GM12878 (cell line): ENCODE results near the gene NOL8. TPM values are rescaled to one million over a fixed set of nuclear protein-coding genes. Genes with fewer than 3 reads are reported as not detected.

ENCODE experiments used
- ATAC-seq: fragments of 200-7000 bp; cut with Tn5 transposase; 3 replicates; pipeline ENCODE4 v1.9.1; 2020; ENCODE audit warnings: mild to moderate bottlenecking, moderate library complexity
- BruUV-seq: library from RNA; stranded (reverse); fragments of 400-500 nt; replicated peaks from 2 replicates; lab custom pipeline; 2021; lab: Mats Ljungman, UMichigan
- CTCF ChIA-PET: fragments of 300-600 bp; sonication (Branson Sonifier 250); formaldehyde crosslinking; extraction: SDS; loops from one replicate; lab custom pipeline; 2021; ENCODE audit warnings: inconsistent platforms; lab: Yijun Ruan, JAX
- POLR2A ChIA-PET: fragments of 350-600 bp; formaldehyde crosslinking; extraction: SDS; loops from one replicate; lab custom pipeline; 2021; ENCODE audit warnings: inconsistent platforms; lab: Charles Lee
- RAD21 ChIA-PET: fragments of 300-600 bp; sonication (Branson Sonifier 250); formaldehyde crosslinking; loops from one replicate; lab custom pipeline; 2023; ENCODE audit warnings: antibody characterized with exemption; ENCODE audit not compliant: unreplicated experiment; lab: Charles Lee
- SMC1A ChIA-PET: fragments of 300-600 bp; sonication (Branson Sonifier 250); formaldehyde crosslinking; loops from one replicate; lab custom pipeline; 2023; ENCODE audit not compliant: unreplicated experiment, uncharacterized antibody; lab: Charles Lee
- DNase-seq: peaks from one replicate; pipeline ENCODE4 v3.0.0-alpha.2; 2011; ENCODE audit warnings: low read depth, low spot score
- FAIRE-seq: peaks from 3 replicates; lab custom pipeline; 2011; peaks lifted over from hg19 to GRCh38; lab: Jason Lieb, UNC
- H2AFZ ChIP-seq: 2 replicates; pipeline ENCODE4 v1.6.0; 2011; ENCODE audit warnings: low read depth, low read length, control low read depth; ENCODE audit not compliant: control insufficient read depth
- H3K27ac ChIP-seq: 2 replicates; pipeline ENCODE4 v1.5.1; 2011; ENCODE audit warnings: control low read depth; ENCODE audit not compliant: control insufficient read depth, insufficient read depth
- H3K27me3 ChIP-seq, 2 experiments: replicated peaks in 1 of 2; 2 replicates each; pipeline versions ENCODE4 v1.6.0 to v1.6.1; 2011; ENCODE audit warnings: low read length in 1 of 2; ENCODE audit not compliant: control insufficient read depth in 2 of 2, insufficient read depth in 2 of 2
- H3K36me3 ChIP-seq, 2 experiments: 2 replicates each; pipeline ENCODE4 v1.5.1; 2011; ENCODE audit warnings: low read length in 1 of 2; ENCODE audit not compliant: control insufficient read depth in 2 of 2, insufficient read depth in 2 of 2
- H3K4me1 ChIP-seq: 2 replicates; pipeline ENCODE4 v1.6.1; 2011; ENCODE audit warnings: mild to moderate bottlenecking, low read length, moderate library complexity, mixed read lengths; ENCODE audit not compliant: control insufficient read depth, insufficient read depth
- H3K4me2 ChIP-seq: 2 replicates; pipeline ENCODE4 v1.6.0; 2011; ENCODE audit warnings: control low read depth; ENCODE audit not compliant: control insufficient read depth, insufficient read depth
- H3K4me3 ChIP-seq: fragments of 200-600 bp; sonication (generic); 2 replicates; pipeline ENCODE4 v1.5.1; 2016
- H3K79me2 ChIP-seq: 2 replicates; pipeline ENCODE4 v1.6.0; 2011; ENCODE audit warnings: low read length; ENCODE audit not compliant: control insufficient read depth, insufficient read depth
- H3K9ac ChIP-seq: 2 replicates; pipeline ENCODE4 v1.8.0; 2011; ENCODE audit warnings: low read length, control low read depth, mixed read lengths; ENCODE audit not compliant: control insufficient read depth, insufficient read depth
- H3K9me3 ChIP-seq: replicated peaks from 3 replicates; pipeline ENCODE4 v1.5.1; 2011; ENCODE audit warnings: mild to moderate bottlenecking, low read length; ENCODE audit not compliant: control insufficient read depth, insufficient read depth
- H4K20me1 ChIP-seq: 2 replicates; pipeline ENCODE4 v1.6.0; 2011; ENCODE audit not compliant: control insufficient read depth, insufficient read depth
- BCLAF1 ChIP-seq: fragments of 450-650 bp; IDR thresholded peaks from 2 replicates; pipeline ENCODE4 v1.6.1; 2017; ENCODE audit warnings: antibody characterized with exemption, mild to moderate bottlenecking, moderate library complexity
- NFYB ChIP-seq: IDR thresholded peaks from 2 replicates; pipeline ENCODE4 v1.6.1; 2011; ENCODE audit warnings: low read depth, mild to moderate bottlenecking, low read length, improper control_type of control experiment, moderate library complexity; ENCODE audit not compliant: insufficient read depth
- POLR2AphosphoS2 ChIP-seq: IDR thresholded peaks from 2 replicates; pipeline ENCODE4 v1.6.1; 2011; ENCODE audit warnings: low read depth, mild to moderate bottlenecking, low read length, improper control_type of control experiment, moderate library complexity
- WGBS: methylation state at CpG from one replicate; pipeline ENCODE4 v1.1.6; 2016; ENCODE audit warnings: low lambda C conversion rate; ENCODE audit not compliant: insufficient replicate concordance, insufficient coverage; ENCODE audit errors: missing lambda C conversion rate; 5-methylcytosine and 5-hydroxymethylcytosine counted together
- in situ Hi-C: fragments of 300-500 bp; cut with MboI; formaldehyde crosslinking; loops from 9 replicates; pipeline ENCODE4 v1.14.3; 2018; ENCODE audit warnings: mixed read lengths
- intact Hi-C: fragments of 100-400 bp; cut with micrococcal nuclease; formaldehyde crosslinking; loops from one replicate; pipeline ENCODE4 v1.14.2; 2022; ENCODE audit not compliant: unreplicated experiment
- polyA plus RNA-seq, 11 experiments: library from polyadenylated mRNA; depleted of rRNA in 4 of 11; unstranded in 6 of 11; stranded (reverse) in 5 of 11; fragments of >200 nt; fragmentation: Nextera tagmentation in 4 of 11; fragmentation: Illumina TruSeq in 1 of 11; extraction: Ambion mirVana in 4 of 11; extraction: Trizol in 1 of 11; gene quantifications; 1 replicate in 1 of 11; 2 replicates in 10 of 11; pipeline versions ENCODE4 v1.2.1 to v1.2.3, GENCODE V29; 2011 to 2016; ENCODE audit warnings: inconsistent platforms in 2 of 11, missing spikeins in 2 of 11, low read depth in 1 of 11
- total RNA-seq, 4 experiments: library from RNA; depleted of rRNA in 3 of 4; stranded (reverse); fragments of >200 nt in 3 of 4; fragmentation: Illumina TruSeq in 1 of 4; extraction: Trizol in 1 of 4; gene quantifications; 2 replicates each; pipeline versions ENCODE4 v1.2.1 to v1.2.3, GENCODE V29; 2013 to 2021

Gene NOL8
- total and polyA plus RNA-seq, 10 of the 15 experiments (the other 5 are each of a cell fraction or from before 2014, with no cell fraction given), result 33.6 to 58.6 (median 49.2) TPM

- TF ChIP-seq NFYB, result no peak
- no peak for TF ChIP-seq POLR2AphosphoS2
- TF ChIP-seq, all 136 proteins: peak for 0
Observed at GRCh38 chr9:92265154-92265553, 60.0 kb downstream of the NOL8 start (continued).

GRCh38 chr9:92263131-92263530 is 62.0 kb downstream of the NOL8 start:
- Histone ChIP-seq H3K27me3 (no peaks in the 10 kb centered on the region), H3K4me3 (no peak overlapping the region), H3K4me2 (no peak overlapping the region), H4K20me1 (no peaks in the 10 kb centered on the region), H2AFZ (no peak overlapping the region), H3K4me1 (no peaks in the 10 kb centered on the region), H3K9ac (no peak overlapping the region), H3K27ac (no peak overlapping the region), H3K79me2 (no peaks in the 10 kb centered on the region), H3K9me3 (no peaks in the 10 kb centered on the region), H3K36me3 (peaks cover 30 to 43% of the 10 kb centered on the region in 2 experiments)
- RAD21 ChIA-PET, result interaction anchor here (1.1 kb wide), 1 partner anchor 123 kb away, joined by 6 read pairs; no protein-coding TSS in a partner anchor
- ATAC-seq (no peak), DNase-seq (no peak), FAIRE-seq (no peak)
- in situ Hi-C loops, result no loop called here
- CTCF ChIA-PET, result interaction anchor here (0.8 to 1.0 kb wide), 3 partner anchors 19 to 124 kb away, joined by 3 read pairs; no protein-coding TSS in a partner anchor
- 0% methylated on average over 1 of the region's 1 CpG for WGBS
- no peak for TF ChIP-seq BCLAF1
- SMC1A ChIA-PET, result no interaction called here
- no TSS peak for BruUV-seq
- POLR2A ChIA-PET, result interaction anchor here (1.6 kb wide), 1 partner anchor 16 kb away, joined by 3 read pairs; no protein-coding TSS in a partner anchor
- intact Hi-C loops, result no loop called here
